G401 (cell line): ENCODE results near the gene SH3GL1. TPM values are rescaled to one million over a fixed set of nuclear protein-coding genes. Genes with fewer than 3 reads are reported as not detected.
"Not testable (repeated sequence)": the region's sequence is repeated elsewhere in the genome, so short reads cannot be mapped to it uniquely, and the experiment has no call there.

Experiments
- DNase-seq: peaks from one replicate; pipeline ENCODE4 v3.0.0-alpha.2; 2015; ENCODE audit warnings: low spot score
- in situ Hi-C: cut with HindIII; loops from 2 replicates; pipeline ENCODE4 v1.10.0; 2016; ENCODE audit warnings: low sequenced_read_pairs, mixed read lengths
- total RNA-seq: library from RNA; depleted of rRNA; stranded (reverse); fragments of >200 nt; shearing (Covaris generic); gene quantifications from 2 replicates; pipeline ENCODE4 v1.2.3, GENCODE V29; 2014

Gene SH3GL1
- total RNA-seq, 1 experiment from 2014 or later = 109 TPM

- in situ Hi-C loops = no loop called here
- no peak for DNase-seq
Observed at GRCh38 chr19:4329858-4330257, 70.5 kb downstream of the SH3GL1 start.

GRCh38 chr19:4328991-4329681 lies 71.2 kb downstream of the SH3GL1 start:
- in situ Hi-C loops = not testable (repeated sequence)
- DNase-seq = peak; percentile 22

- peak; percentile 99 for DNase-seq
- in situ Hi-C loops = no loop called here
Observed at GRCh38 chr19:4328243-4328990, 71.9 kb downstream of the SH3GL1 start.

- in situ Hi-C loops = no loop called here
- no peak for DNase-seq
Observed at GRCh38 chr19:4327877-4328242, 72.5 kb downstream of the SH3GL1 start.

GRCh38 chr19:4327252-4327876 lies 73.0 kb downstream of the SH3GL1 start:
- in situ Hi-C loops = no loop called here

GRCh38 chr19:4326837-4327251 lies 73.5 kb downstream of the SH3GL1 start:
- in situ Hi-C loops = no loop called here
- DNase-seq = no peak

More at GRCh38 chr19:4327252-4327876, 73.0 kb downstream of the SH3GL1 start:
- peak; percentile 79 for DNase-seq

GRCh38 chr19:4326215-4326836 lies 74.0 kb downstream of the SH3GL1 start:
- DNase-seq = no peak
- in situ Hi-C loops = no loop called here

GRCh38 chr19:4324228-4324627 lies 76.1 kb downstream of the SH3GL1 start:
- in situ Hi-C loops = no loop called here

GRCh38 chr19:4323692-4324091 lies 76.7 kb downstream of the SH3GL1 start:
- DNase-seq = no peak
- in situ Hi-C loops = no loop called here

More at GRCh38 chr19:4324228-4324627, 76.1 kb downstream of the SH3GL1 start:
- DNase-seq = no peak

- in situ Hi-C loops = no loop called here
- DNase-seq = no peak
Observed at GRCh38 chr19:4322942-4323665, 77.2 kb downstream of the SH3GL1 start.

- no peak for DNase-seq
- in situ Hi-C loops = no loop called here
Observed at GRCh38 chr19:4320419-4320818, 79.9 kb downstream of the SH3GL1 start.

- no peak for DNase-seq
- in situ Hi-C loops = no loop called here
Observed at GRCh38 chr19:4319067-4319718, 81.2 kb downstream of the SH3GL1 start.

GRCh38 chr19:4318460-4318859 lies 81.9 kb downstream of the SH3GL1 start:
- in situ Hi-C loops = no loop called here
- DNase-seq = no peak

- in situ Hi-C loops = no loop called here
- no peak for DNase-seq
Observed at GRCh38 chr19:4316956-4317355, 83.4 kb downstream of the SH3GL1 start.

- no peak for DNase-seq
- in situ Hi-C loops = no loop called here
Observed at GRCh38 chr19:4313847-4314490, 86.4 kb downstream of the SH3GL1 start.
